GM06990 (cell line): ENCODE results near the gene ACP1.

Source experiments
- DNase-seq: peaks from one replicate; pipeline ENCODE4 v3.0.0-alpha.2; 2011; ENCODE audit not compliant: insufficient read length; ENCODE audit errors: extremely low read depth
- H3K27me3 ChIP-seq: replicated peaks from 2 replicates; pipeline ENCODE4 v1.6.0; 2011; ENCODE audit warnings: low read length; ENCODE audit not compliant: control insufficient read depth, insufficient read depth
- H3K36me3 ChIP-seq: 2 replicates; pipeline ENCODE4 v1.5.1; 2011; ENCODE audit warnings: low read length; ENCODE audit not compliant: control insufficient read depth, insufficient read depth
- H3K4me3 ChIP-seq: replicated peaks from 2 replicates; pipeline ENCODE4 v1.5.1; 2011; ENCODE audit warnings: low read depth, mild to moderate bottlenecking, control low read depth, low read length
- TF ChIP-seq, protein P1 (sequence below): IDR thresholded peaks from 2 replicates; pipeline ENCODE4 v1.5.1; 2011; ENCODE audit warnings: low read length, control low read depth, mild to moderate bottlenecking, inconsistent platforms; ENCODE audit not compliant: insufficient read depth, poor library complexity, severe bottlenecking

The ACP1 gene

DNA sequence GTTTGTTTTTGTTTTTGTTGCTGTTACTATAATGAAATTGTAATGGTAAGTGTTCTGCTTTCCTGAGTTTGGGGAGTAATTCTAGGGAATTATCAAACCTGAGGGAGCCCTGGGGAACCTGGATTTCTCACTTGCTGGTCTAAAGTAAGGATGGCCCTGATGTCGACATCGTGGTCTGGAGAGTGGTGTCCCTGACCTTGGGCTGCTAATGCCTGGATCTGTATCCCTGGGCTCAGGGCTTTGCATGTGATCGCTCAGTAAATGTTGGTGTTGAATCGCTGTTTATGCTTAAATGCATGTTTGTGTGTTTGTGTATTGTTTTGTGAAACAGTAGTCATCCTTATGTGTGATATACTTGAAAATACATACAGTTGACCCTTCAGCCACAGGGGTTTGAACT lies 6.1 kb downstream of the ACP1 start:
- Histone ChIP-seq H3K4me3 (no peak overlapping the region), H3K27me3 (no peaks in the 10 kb centered on the region), H3K36me3 (peaks cover 4% of the 10 kb centered on the region)
- TF ChIP-seq, protein P1, sequence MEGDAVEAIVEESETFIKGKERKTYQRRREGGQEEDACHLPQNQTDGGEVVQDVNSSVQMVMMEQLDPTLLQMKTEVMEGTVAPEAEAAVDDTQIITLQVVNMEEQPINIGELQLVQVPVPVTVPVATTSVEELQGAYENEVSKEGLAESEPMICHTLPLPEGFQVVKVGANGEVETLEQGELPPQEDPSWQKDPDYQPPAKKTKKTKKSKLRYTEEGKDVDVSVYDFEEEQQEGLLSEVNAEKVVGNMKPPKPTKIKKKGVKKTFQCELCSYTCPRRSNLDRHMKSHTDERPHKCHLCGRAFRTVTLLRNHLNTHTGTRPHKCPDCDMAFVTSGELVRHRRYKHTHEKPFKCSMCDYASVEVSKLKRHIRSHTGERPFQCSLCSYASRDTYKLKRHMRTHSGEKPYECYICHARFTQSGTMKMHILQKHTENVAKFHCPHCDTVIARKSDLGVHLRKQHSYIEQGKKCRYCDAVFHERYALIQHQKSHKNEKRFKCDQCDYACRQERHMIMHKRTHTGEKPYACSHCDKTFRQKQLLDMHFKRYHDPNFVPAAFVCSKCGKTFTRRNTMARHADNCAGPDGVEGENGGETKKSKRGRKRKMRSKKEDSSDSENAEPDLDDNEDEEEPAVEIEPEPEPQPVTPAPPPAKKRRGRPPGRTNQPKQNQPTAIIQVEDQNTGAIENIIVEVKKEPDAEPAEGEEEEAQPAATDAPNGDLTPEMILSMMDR: no peak
- DNase-seq: no peak

DNA sequence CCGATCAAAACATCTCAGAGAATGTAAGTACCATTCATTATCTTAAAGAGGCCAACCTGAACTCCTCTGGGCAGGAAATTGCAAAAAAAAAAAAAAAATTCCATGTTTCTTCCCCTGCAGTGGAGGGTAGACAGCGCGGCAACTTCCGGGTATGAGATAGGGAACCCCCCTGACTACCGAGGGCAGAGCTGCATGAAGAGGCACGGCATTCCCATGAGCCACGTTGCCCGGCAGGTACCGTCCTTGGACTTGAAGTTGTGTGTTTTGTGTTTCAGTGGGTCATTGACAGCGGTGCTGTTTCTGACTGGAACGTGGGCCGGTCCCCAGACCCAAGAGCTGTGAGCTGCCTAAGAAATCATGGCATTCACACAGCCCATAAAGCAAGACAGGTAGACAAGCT lies 7.2 kb downstream of the ACP1 start:
- TF ChIP-seq, protein P1: no peak
- H3K27me3 ChIP-seq: no peaks in the 10 kb centered on the region
- no peak for DNase-seq
- peaks cover 8% of the 10 kb centered on the region for H3K36me3 ChIP-seq
- no peak overlapping the region for H3K4me3 ChIP-seq

DNA sequence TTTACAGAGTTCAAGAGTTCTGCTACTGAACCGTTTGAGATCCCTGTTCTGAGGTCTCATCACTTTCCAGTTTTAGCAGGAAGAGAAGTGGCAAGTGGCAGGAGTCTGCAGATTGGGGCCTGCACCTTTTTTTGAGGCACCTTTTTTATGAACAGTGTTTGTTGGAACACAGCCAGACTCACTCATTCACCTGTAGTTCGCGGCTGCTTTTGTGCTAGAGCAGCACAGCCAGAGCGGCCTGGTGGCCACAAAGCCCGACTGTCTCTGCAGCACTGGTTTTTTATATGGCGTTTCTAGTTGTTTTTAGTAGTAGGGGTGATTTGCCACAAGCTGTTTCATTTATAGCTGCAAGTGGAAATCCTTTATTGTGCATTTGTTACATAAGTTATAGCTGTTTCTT lies 8.6 kb downstream of the ACP1 start:
- Histone ChIP-seq H3K27me3 (no peaks in the 10 kb centered on the region), H3K4me3 (no peak overlapping the region), H3K36me3 (peaks cover 15% of the 10 kb centered on the region)
- no peak for DNase-seq
- TF ChIP-seq, protein P1: no peak

DNA sequence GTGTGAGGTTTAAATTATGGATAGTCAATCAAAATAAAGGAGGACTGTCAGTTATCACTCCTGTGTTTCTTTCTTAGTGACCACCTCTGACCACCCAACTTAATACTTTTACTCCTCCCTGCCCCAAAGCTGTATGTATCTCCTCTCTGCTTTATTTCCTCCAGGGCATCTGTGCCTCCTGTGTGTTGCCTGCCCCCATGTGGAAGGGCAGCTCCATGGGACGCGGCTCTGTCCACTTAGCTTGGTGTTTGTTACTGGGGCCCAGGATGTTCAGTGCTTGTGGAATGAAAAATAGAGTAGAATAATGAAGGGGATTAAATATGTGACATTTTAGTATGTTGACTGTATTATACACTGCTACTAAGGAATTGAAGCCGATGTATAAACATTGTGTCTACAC lies 9.8 kb downstream of the ACP1 start:
- Histone ChIP-seq H3K36me3 (peaks cover 17% of the 10 kb centered on the region), H3K4me3 (no peak overlapping the region), H3K27me3 (no peaks in the 10 kb centered on the region)
- no peak for DNase-seq
- TF ChIP-seq, protein P1: peak; percentile 12

DNA sequence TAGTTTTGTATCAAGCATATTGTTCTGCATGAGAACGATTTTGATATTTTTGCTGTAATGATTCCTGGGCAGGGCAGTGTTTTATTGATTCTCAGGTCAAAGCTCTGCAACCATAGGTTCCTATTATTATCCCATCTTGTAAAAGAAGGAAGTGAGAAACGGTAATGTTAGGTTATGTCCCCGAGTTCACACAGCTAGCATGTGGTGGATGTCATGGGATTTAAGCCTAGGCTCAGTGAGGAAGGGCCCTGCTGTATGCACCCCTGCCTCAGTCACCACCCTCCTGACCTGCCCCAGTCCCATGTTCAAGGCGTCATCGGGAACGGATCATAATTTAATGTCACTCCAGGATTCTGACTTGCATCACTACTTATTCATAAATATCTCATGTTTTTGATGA lies 10.7 kb downstream of the ACP1 start:
- DNase-seq: no peak
- TF ChIP-seq, protein P1: no peak
- H3K36me3 ChIP-seq: peaks cover 14% of the 10 kb centered on the region

DNA sequence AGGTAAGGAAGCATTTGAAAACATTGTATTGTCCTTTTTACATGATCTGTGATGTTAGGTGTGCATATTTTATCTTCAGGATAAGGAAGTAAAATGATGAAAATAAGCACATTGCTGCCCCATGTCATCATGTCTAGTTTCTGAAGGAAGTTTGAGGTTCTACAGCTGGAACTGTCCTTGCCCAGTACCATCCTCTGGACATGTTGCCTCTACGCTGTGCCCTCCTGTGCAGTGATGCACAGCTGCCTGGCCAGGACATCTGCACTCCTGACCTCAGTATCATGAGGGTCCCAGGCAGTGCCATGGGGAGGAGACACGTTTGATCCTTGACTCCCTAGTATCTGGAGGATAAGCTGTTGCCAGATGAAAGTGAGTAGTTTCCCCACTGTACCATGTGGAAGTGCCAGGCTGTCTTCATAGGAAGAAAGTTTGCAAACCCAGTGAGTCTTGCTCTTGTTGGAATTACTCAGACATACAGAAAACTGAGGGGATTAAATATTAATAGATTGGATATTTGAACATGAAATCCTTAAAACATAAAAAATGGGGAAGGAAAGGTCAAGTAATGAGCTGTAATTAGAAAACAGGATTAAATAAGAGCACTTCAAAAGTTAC lies 13.7 kb downstream of the ACP1 start:
- Histone ChIP-seq H3K27me3 (no peaks in the 10 kb centered on the region), H3K36me3 (peaks cover 19% of the 10 kb centered on the region), H3K4me3 (no peak overlapping the region)
- no peak for DNase-seq
- TF ChIP-seq, protein P1: no peak

More for the DNA sequence above, 10.7 kb downstream of the ACP1 start:
- Histone ChIP-seq H3K4me3 (no peak overlapping the region), H3K27me3 (no peaks in the 10 kb centered on the region)
